Breast epithelium (tissue), 3 donors: Measurements from ENCODE around the gene SLC25A5.

ENCODE experiments used
- POLR2A ChIP-seq: fragments of 450-650 bp; IDR thresholded peaks from one replicate; pipeline ENCODE4 v1.6.1; 2016; ENCODE audit warnings: antibody characterized with exemption, mild to moderate bottlenecking, moderate library complexity
- POLR2AphosphoS5 ChIP-seq, 3 donors: sonication (generic); formaldehyde crosslinking; IDR thresholded peaks; one replicate each; pipeline ENCODE4 v1.6.1; 2017; ENCODE audit warnings: antibody characterized with exemption in 3 of 3
- TF ChIP-seq, protein P1 (sequence below), 3 donors: fragments of 450-650 bp; IDR thresholded peaks; one replicate each; pipeline ENCODE4 v1.5.1; 2016 to 2017; ENCODE audit warnings: antibody characterized with exemption in 3 of 3, mild to moderate bottlenecking in 3 of 3, moderate library complexity in 3 of 3

DNA sequence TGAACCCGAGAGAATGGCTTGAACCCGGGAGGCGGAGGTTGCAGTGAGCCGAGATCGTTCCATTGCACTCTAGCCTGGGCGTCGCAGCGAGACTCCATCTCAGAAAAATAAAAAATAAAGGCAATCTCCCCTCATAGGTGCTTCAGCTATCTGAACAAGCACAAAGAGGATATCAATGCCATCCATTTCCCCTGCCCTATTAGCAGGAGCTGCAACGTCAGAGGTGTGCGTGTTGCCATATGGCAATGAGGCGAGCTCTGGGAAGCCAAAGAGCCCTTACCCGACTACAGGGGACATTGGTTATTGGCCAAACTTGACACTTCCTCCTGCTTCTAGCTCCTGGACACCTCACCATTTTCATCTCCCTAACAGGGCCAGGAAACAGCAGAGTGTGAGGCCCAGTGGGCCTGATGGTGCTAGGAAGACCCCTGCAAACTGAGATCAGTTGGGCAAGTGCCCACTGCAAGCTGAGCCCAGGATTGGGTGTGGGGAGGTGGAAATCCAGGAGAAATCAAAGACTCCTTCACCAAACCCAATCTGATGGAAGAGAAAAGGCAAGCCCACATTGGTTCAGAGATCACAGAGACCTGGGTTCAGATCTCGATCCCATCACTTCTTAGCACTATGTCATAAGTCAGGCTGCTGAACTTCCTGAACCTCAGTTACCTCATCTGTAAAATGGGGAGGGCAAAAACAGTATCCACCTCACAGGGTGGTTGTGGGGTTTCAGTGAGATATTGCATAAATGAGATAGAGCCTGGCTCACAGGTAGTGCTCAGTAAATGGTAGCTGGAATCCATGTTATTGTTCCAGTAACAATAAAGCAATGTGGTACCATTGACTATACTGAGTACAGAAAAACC lies 21.2 kb downstream of the SLC25A5 start:
- no peak for TF ChIP-seq POLR2AphosphoS5 (IDR thresholded peaks at IDR 0.05)
- TF ChIP-seq, protein P1, sequence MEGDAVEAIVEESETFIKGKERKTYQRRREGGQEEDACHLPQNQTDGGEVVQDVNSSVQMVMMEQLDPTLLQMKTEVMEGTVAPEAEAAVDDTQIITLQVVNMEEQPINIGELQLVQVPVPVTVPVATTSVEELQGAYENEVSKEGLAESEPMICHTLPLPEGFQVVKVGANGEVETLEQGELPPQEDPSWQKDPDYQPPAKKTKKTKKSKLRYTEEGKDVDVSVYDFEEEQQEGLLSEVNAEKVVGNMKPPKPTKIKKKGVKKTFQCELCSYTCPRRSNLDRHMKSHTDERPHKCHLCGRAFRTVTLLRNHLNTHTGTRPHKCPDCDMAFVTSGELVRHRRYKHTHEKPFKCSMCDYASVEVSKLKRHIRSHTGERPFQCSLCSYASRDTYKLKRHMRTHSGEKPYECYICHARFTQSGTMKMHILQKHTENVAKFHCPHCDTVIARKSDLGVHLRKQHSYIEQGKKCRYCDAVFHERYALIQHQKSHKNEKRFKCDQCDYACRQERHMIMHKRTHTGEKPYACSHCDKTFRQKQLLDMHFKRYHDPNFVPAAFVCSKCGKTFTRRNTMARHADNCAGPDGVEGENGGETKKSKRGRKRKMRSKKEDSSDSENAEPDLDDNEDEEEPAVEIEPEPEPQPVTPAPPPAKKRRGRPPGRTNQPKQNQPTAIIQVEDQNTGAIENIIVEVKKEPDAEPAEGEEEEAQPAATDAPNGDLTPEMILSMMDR (IDR thresholded peaks at IDR 0.05), result no peak
- TF ChIP-seq POLR2A, result no peak
